SK-N-SH (cell line): ENCODE measurements around the gene C14orf119.

Experiments
- CHD2 ChIP-seq: fragments of 150-350 bp; IDR thresholded peaks from 2 replicates; pipeline ENCODE4 v1.6.1; 2018; ENCODE audit warnings: low read length; ENCODE audit not compliant: partially characterized antibody
- CTCF ChIP-seq: fragments of 200-600 bp; sonication (generic); IDR thresholded peaks from 2 replicates; pipeline ENCODE4 v1.6.1; 2017; ENCODE audit warnings: antibody characterized with exemption, mild to moderate bottlenecking, moderate library complexity
- MXI1 ChIP-seq: IDR thresholded peaks from 2 replicates; pipeline ENCODE4 v1.6.1; 2012; ENCODE audit warnings: mild to moderate bottlenecking, low read depth, low read length, improper control_type of control experiment
- TF ChIP-seq, protein P1 (sequence below): IDR thresholded peaks from 2 replicates; pipeline ENCODE4 v1.4.0; 2012; ENCODE audit warnings: low read depth

DNA sequence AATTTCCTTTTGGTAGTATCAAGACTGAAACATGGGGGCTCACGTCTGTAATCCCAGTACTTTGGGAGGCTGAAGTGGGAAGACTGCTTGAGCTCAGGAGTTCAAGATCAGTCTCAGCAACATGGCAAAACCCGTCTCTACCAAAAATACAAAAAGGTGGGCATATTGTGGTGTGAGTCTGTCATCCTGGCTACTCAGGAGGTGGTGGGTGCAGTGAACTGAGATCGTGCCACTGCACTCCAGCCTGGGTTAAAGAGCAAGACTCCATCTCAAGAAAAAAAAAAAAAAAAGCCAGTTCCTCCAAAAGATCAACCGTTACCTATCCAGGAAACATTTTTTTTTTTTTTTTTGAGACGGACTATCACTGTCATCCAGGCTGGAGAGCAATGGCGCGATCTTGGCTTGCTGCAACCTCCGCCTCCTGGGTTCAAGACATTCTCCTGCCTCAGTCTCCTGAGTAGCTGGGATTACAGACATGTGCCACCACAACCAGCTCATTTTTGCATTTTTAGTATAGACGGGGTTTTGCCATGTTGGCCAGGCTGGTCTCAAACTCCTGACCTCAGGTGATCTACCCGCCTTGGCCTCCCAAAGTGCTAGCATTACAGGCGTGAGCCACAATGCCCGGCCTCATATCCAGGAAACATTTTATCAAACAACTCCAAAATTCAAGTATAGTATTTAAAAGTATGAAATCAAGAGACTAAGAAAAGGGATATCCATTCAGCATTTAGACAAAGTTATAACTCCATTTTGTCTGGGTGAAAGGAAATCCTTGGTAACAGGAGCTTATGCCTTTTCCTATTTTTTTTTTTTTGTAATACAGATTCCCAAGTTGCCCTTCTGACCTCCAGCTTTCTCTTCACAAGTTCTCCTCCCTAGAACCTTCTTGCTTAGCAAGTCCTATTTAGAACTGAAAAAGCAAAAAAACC is 3.7 kb upstream of the C14orf119 start:
- TF ChIP-seq MXI1 (no peak), CTCF (no peak), CHD2 (no peak)
- TF ChIP-seq, protein P1, sequence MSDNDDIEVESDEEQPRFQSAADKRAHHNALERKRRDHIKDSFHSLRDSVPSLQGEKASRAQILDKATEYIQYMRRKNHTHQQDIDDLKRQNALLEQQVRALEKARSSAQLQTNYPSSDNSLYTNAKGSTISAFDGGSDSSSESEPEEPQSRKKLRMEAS: no peak
